Effector CD8-positive, alpha-beta T cell (primary cell): ENCODE measurements around the gene ZNF799.
"Not testable (repeated sequence)": the region's sequence is repeated elsewhere in the genome, so short reads cannot be mapped to it uniquely, and the experiment has no call there.

ENCODE experiments used
- DNase-seq: peaks from one replicate; lab custom pipeline; 2025; lab: John Stamatoyannopoulos, UW
- total RNA-seq, 4 experiments: gene quantifications; one replicate each; lab custom pipeline; 2026; lab: John Stamatoyannopoulos, UW

The ZNF799 gene
- 8.6 to 15.4 (median 14.7) reads per million in 4 experiments for total RNA-seq

DNA sequence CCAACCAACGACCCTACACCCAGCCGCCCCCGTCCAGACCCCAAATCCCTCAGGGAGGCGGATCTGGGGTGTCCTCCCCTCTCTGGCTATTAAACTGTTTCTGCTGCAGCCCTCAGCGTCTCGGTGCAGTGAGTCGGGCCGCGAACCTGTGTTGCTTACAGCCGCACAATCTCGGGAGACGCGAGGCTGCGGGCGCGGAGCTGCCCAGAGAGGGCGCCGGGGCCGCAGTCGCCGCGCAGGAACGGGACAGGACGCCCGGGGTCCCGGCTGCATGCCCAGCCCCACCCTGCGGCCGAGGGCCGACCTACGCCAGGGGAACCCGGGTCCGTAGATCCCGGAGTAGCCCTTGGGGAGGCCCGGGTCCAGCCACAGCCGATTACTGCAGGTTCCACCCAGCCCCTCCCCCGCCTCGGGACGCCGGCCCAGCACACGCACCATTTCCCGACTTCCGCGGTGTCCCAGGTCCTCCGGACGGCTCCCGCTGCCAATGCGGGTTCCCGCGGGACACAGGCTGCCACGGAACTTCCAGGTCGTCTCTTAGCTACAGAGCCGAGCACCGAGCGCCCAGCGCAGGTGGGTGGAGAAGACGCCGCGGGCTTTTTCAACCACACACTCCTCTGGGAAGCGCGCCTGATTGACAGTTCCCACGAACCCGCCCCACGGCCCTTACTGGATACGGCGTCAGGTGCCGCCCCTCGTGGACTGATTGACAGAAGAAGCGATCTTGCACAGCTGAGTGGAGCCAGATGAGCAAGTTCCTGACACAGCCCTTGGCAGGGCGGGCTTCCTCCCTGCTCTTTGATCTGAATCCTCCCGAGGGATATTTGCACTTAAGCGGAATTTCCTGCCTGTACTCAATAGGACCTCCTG lies at the start of gene ZNF799:
Gene ZNF799 (minus strand): TSS at position 639 of the 870 bp plus-strand sequence. CDS start 201 bp downstream, at position 438.
- DNase-seq: peak; percentile 71

DNA sequence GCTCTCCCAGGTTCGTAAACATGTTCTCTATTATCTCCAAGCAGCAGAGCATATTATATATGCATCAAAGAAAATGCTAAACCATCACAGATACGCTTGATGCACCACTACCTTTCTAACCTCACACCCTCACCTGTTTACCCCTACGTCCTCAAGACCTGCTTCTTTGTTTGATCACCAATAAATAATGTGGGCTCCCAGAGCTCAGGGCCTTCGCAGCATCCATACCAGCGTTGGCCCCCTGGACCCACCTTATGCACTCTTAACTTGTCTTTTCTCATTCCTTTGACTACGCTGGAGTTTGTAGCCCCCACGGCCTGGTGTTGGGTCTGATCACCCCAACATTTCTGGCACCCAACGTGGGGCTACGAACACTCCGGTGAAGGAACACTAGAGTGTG lies 49.8 kb upstream of the ZNF799 start:
- DNase-seq: no peak

DNA sequence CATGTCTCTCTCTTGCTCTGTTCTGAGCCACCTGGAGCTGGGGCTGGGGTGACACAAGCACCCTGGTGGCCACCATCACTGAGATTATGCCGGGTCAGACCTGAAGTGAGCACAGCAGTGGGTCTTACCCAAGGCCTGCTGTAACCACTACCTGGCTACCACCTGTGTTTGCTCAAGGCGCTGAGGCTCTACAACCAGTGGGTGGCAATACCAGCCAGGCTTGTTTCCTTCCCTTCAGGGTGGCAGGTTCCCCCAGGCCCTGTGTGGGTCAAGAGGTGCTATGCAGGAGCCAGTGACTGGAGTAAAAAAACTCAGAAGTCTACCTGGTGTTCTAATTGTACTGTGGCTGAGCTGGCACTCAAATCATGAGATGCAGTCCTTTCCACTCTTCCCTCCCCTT lies 47.7 kb upstream of the ZNF799 start:
- no peak for DNase-seq

DNA sequence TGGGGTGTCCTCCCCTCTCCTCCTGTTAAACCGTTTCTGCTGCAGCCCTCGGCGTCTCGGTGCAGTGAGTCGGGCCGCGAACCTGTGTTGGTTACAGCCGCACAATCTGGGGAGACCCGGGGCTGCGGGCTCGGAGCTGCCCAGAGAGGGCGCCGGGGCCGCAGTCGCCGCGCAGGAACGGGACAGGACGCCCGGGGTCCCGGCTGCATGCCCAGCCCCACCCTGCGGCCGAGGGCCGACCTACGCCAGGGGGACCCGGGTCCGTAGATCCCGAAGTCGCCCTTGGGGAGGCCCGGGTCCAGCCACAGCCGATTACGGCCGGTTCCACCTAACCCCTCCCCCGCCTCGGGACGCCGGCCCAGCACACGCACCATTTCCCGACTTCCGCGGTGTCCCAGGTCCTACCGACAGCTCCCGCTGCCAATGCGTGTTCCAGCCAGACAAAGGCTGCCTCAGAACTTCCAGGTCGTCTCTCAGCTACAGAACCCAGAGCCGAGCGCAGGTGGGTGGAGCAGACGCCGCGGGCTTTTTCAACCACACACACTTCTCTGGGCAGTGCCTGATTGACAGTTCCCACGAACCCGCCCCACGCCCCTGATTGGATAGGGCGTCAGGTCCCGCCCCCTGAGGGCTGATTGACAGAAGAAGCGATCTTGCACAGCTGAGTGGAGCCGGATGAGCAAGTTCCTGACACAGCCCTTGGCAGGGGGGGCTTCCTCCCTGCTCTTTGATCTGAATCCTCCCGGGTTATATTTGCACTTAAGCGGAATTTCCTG lies 39.7 kb upstream of the ZNF799 start, which contains the start of gene ZNF443:
Gene ZNF443 (minus strand): TSS at position 481 of the 776 bp plus-strand sequence. CDS start 107 bp downstream, at position 374.
- DNase-seq: peak; percentile 98

DNA sequence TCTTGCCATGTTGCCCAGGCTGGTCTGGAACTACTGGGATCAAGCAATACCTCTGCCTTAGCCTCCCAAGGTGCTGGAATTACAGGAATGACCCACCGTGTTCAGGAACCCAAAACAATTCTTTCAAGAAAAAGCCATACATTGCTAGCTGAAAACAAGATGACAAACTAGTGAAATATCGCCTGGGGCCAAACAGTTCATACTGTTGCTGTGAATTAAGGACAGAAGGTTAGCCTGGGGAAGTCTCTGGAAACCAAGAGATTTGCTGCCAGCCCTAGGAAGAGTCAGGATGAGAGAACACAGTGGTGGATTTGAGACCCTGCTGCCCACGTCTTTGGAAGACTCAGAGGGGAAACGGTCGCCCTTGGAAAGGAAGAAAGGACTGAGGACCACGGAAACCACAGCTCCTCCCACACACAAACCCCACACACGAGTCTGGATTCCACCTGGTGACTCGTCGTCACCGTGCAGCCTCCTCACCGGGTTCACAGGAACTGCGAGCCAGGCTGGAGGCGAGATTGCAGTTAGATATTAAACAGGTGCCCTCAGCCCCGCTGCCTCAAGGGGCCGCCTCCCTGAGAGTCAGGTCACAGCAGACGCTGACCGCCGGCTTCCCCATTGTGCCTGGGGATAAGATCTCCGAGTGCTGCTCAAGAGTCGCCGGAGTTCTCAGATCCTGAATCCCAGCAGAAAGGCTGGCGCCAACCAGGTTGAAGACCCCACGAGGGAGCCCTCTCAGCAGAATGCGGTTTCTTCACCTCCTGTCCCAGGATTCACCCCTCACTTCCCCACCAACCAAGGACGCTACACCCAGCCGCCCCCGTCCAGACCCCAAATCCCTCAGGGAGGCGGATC lies 38.8 kb upstream of the ZNF799 start:
- peak; percentile 12 for DNase-seq

DNA sequence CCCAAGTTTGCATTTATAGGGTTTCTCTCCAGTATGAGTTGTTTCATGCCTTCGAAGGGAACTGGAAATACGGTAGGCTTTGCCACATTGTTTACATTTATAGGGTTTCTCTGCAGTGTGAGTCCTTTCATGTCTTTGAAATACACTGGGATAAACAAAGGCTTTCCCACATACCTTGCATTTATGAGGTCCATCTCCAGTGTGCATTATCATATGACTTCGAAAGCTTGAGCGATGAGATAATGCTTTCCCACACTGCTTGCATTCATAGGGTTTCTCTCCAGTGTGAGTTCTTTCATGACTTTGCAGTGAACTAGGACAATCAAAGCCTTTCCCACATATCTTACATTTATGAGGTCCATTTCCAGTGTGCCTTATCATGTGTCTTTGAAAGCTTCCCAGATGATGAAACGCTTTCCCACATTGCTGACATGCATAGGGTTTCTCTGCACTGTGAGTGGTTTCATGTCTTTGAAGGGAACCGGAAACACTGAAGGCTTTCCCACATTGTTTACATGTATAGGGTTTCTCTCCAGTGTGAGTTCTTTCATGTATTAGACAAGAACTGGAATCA lies 29.7 kb upstream of the ZNF799 start:
- DNase-seq: not testable (repeated sequence)

DNA sequence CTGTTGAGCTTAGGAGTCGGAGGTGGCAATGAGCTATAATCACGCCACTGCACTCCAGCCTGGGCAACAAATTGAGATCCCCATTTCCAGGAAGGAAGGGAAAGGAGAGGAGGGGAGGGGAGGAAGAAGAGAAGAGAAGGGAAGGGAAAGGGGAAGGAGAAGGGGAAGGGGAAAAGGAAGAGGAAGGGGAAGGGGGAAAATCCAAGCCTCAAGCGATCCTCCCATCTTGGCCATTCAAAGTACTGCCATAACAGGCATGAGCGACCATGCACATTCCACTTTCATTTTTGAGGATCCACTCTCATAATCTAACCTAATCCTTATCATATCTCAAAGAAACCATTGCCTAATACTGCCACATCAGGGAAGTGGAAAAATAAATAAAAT lies 24.8 kb upstream of the ZNF799 start:
- no peak for DNase-seq

DNA sequence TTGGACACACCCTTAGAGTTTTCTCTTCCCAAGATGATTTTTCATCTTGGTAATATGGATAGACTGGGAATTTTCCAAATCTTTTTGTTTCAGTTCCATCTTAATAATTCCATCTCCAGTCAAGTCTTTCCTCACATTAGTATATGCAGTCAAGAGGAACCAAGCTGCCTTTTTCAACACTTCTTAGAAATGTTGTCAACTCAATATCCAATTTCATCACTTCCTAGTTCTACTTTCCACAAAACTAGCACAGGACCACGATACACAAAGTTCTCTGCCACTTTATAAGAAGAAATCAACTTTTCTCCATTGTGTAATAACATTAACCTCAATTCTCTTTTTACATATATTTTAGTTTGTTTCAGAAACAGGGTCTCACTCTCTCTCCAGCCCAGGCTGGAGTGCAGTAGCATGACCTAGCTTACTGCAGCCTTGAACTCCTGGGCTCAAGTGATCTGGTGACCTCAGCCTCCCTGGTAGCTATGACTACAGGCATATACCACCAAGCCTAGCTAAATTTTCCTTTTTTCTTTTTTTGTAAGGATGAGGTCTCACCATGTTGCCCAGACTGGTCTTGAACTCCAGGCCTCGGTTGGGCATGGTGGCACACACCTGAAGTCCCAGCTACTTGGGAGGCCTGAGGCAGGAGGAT lies 24.3 kb upstream of the ZNF799 start:
- no peak for DNase-seq

DNA sequence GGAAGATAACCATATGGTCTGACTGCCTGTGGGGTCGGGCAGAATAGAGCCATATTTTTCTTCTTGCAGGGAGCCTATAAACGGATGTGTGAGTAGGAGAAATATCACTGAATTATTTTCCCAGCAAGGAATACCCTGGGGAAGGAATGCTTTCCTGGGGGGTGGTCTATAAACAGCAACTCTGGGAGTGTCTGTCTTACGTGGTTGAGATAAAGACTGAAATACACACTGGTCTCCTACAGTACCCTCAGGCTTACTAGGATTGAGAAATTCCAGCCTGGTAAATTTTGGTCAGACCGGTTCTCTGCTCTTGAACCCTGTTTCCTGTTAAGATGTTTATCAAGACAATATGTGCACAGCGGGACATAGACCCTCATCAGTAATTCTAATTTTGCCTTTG lies 16.2 kb upstream of the ZNF799 start:
- not testable (repeated sequence) for DNase-seq

DNA sequence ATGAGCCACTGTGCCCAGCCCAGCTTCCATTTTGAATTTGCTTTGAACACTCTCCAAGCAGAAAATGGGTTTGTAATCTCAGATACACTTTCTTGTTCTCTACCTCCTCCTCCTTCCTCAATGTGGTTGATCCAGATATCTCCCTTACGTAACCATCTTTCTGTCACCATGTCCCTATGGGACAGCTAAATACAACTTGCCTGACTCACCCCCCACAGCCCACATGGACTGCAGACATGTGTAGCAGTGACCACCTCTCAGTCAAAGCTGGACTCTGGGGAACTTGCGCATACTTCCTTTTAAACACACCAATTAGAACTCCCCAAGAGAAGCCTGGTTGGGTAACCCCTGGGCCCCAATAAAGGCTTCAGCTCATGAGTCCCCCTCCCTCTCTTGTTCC lies 10.8 kb upstream of the ZNF799 start:
- no peak for DNase-seq

DNA sequence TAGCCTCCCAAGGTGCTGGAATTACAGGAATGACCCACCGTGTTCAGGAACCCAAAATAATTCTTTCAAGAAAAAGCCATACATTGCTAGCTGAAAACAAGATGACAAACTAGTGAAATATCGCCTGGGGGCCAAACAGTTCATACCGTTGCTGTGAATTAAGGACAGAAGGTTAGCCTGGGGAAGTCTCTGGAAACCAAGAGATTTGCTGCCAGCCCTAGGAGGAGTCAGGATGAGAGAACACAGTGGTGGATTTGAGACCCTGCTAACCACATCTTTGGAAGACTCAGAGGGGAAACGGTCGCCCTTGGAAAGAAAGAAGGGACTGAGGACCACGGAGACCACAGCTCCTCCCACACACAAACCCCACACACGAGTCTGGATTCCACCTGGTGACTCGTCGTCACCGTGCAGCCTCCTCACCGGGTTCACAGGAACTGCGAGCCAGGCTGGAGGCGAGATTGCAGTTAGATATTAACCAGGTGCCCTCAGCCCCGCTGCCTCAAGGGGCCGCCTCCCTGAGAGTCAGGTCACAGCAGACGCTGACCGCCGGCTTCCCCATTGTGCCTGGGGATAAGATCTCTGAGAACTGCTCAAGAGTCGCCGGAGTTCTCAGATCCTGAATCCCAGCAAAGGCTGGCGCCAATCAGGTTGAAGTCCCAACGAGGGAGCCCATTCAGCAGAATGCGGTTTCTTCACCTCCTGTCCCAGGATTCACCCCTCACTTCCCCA lies 1.0 kb downstream of the ZNF799 start:
- DNase-seq: not testable (repeated sequence)

DNA sequence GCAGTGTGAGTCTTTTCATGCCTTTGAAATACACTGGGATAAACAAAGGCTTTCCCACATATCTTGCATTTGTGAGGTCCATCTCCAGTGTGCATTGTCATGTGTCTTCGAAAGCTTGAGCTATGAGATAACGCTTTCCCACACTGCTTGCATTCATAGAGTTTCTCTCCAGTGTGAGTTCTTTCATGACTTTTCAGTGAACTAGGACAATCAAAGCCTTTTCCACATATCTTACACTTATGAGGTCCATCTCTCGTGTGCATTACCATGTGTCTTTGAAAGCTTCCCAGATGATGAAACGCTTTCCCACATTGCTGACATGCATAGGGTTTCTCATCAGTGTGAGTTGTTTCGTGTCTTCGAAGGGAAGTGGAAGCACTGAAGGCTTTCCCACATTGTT lies 9.9 kb downstream of the ZNF799 start:
- DNase-seq: not testable (repeated sequence)

DNA sequence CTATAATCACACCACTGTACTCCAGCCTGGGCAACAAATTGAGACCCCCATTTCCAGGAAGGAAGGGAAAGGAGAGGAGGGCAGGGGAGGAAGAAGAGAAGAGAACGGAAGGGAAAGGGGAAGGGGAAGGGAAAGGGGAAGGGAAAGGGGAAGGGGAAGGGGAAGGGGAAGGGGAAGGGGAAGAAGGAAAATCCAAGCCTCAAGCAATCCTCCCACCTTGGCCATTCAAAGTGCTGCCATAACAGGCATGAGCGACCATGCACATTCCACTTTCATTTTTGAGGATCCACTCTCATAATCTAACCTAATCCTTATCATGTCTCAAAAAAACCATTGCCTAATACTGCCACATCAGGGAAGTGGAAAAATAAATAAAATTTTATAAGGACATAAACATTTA lies 14.7 kb downstream of the ZNF799 start:
- DNase-seq: not testable (repeated sequence)

DNA sequence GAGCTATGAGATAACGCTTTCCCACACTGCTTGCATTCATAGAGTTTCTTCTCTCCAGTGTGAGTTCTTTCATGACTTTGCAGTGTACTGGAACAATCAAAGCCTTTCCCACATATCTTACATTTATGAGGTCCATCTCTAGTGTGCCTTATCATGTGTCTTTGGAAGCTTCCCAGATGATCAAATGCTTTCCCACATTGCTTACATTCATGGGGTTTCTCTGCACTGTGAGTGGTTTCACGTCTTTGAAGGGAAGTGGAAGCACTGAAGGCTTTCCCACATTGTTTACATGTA lies 20.7 kb downstream of the ZNF799 start:
- no peak for DNase-seq

DNA sequence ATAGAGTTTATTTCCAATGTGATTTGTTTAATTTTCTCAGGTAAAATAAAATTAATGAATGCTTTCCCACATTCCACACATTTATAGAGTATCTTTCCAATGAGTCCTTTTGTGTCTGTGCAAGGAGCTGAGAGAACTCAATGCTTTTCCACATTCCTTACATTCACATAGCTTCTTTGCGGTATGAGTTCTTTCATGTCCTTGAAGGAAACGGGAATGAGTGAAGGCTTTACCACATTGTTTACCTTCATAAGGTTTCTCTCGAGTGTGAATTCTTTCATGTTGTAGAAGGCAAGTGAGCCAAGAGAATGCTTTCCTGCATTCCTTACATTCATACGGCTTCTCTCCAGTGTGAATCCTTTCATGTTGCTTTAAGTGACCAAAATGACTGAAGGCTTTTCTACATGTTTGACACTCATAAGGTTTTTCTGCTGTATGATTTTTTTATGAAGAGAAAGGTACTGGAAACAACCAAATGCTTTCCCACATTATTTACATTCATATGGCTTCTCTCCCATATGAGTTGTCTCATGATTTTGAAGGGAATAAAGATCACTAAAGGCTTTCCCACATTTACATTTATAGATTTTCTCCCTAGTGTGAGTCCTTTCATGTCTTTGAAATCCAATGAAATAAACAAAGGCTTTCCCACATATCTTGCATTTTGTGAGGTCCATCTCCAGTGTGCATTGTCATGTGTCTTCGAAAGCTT lies 21.2 kb downstream of the ZNF799 start:
- no peak for DNase-seq

DNA sequence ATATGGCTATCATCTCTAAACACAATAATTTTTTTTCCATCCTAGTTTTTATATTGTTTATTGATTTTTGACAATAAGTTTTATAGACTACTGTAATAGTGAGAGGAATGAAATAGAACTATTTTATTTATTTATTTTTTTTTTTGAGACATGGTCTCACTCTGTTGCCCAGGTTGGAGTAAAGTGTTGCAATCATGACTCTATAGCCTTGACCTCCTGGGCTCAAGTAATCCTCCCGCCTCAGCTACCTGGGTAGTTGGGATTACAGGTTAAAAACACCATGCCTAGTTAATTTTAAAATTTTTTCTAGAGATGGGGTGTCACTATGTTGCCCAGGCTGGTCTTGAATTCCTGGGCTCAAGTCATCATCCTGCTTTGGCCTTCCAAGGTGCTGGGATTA lies 27.0 kb downstream of the ZNF799 start:
- DNase-seq: no peak

DNA sequence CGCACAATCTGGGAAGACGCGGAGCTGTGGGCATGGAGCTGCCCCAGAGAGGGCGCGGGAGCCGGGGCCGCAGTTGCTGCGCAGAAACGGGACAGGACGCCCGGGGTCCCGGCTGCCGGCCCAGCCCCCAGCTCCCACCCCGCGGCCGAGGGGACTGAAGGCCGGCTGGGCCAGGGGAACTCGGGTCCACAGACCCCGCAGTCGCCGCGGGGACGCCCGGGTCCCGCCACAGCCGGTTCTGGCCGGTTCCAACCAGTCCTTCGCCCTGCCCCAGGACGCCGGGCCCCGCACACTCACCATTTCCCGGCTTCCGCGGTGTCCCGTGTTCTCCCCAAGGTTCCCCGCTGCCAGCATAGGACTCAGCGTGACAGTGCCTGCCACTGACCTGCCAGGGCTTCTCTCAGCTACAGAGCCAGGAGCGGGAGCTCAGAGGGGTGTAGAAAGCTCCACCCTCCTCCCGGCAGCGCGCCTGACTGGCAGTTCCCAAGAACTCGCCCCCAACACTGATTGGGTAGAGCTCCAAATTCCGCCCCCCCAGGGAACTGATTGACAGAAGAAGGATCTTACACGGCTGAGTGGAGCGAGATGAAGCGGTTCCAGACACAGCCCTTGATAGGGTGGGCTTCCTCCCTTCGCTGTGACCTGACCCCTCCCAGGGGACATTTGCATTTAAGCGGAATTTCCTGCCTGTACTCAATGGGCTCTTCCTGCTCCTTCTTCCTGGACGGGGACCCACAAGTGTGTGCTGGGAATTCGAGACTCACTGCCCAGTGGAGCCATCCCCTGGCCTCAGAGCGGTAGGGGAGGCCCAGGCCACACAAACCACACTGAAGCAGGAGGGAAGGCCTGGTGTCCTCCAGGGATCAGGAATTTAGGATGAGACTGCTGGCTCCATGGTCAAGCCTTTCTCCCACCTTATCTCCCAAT lies 35.6 kb downstream of the ZNF799 start, which contains the start of gene ZNF442:
Gene ZNF442 (minus strand): TSS at position 448 of the 927 bp plus-strand sequence. CDS start 2,052 bp downstream, outside the sequence.
- peak; percentile 85 for DNase-seq
